Stomach smooth muscle (tissue), 2 donors: ENCODE measurements around the gene CTNNA2.

Experiments used
- H3K27ac ChIP-seq: one replicate; pipeline ENCODE4 v1.7.0; 2013; ENCODE audit warnings: mild to moderate bottlenecking, low read length, inconsistent platforms
- H3K27me3 ChIP-seq, 2 donors: one replicate each; pipeline ENCODE4 v1.7.0; 2013; ENCODE audit warnings: low read length in 2 of 2; ENCODE audit not compliant: insufficient read depth in 2 of 2, control insufficient read depth in 1 of 2
- H3K36me3 ChIP-seq, 2 donors: one replicate each; pipeline ENCODE4 v1.7.0; 2013; ENCODE audit warnings: low read length in 2 of 2; ENCODE audit not compliant: control insufficient read depth in 2 of 2, insufficient read depth in 2 of 2
- H3K4me1 ChIP-seq: one replicate; pipeline ENCODE4 v1.7.0; 2013; ENCODE audit warnings: low read length; ENCODE audit not compliant: control insufficient read depth, insufficient read depth
- H3K4me3 ChIP-seq, 2 donors: one replicate each; pipeline ENCODE4 v1.7.0; 2013; ENCODE audit warnings: low read length in 2 of 2
- H3K9ac ChIP-seq, 2 donors: one replicate each; pipeline ENCODE4 v1.7.0; 2013; ENCODE audit warnings: low read length in 2 of 2, mild to moderate bottlenecking in 1 of 2
- H3K9me3 ChIP-seq, 2 donors: one replicate each; pipeline ENCODE4 v1.7.0; 2013; ENCODE audit warnings: low read length in 2 of 2; ENCODE audit not compliant: control insufficient read depth in 2 of 2
- donor health status: healthy.
- donor health status: Pancreatic carcinoma.

The CTNNA2 gene

GRCh38 chr2:80303909-80304837 is 791.3 kb downstream of the CTNNA2 start, which contains the start of gene LRRTM1:
Gene LRRTM1, minus strand, starts transcription at chr2:80304752. Its CDS starts 933 bp downstream, at chr2:80303819.
- no peaks in the 10 kb centered on the region for H3K36me3 ChIP-seq
- no peak within 1 kb of the TSS for H3K27ac ChIP-seq
- peaks cover 17% of the 10 kb centered on the region for H3K4me1 ChIP-seq
- no peaks in the 10 kb centered on the region for H3K9me3 ChIP-seq
- no peak within 1 kb of the TSS for H3K9ac ChIP-seq
- peaks cover 12 to 27% of the 10 kb centered on the region in 2 donors for H3K27me3 ChIP-seq
- peak within 1 kb of the TSS; percentile 73 for H3K4me3 ChIP-seq

- Histone ChIP-seq H3K27me3 (peaks cover 0 to 2% of the 10 kb centered on the region in 2 donors), H3K9ac (no peak overlapping the region), H3K4me3 (no peak overlapping the region), H3K36me3 (no peaks in the 10 kb centered on the region), H3K27ac (no peak overlapping the region), H3K4me1 (no peaks in the 10 kb centered on the region), H3K9me3 (no peaks in the 10 kb centered on the region)
Observed at GRCh38 chr2:80311304-80311703, 798.5 kb downstream of the CTNNA2 start.

DNA sequence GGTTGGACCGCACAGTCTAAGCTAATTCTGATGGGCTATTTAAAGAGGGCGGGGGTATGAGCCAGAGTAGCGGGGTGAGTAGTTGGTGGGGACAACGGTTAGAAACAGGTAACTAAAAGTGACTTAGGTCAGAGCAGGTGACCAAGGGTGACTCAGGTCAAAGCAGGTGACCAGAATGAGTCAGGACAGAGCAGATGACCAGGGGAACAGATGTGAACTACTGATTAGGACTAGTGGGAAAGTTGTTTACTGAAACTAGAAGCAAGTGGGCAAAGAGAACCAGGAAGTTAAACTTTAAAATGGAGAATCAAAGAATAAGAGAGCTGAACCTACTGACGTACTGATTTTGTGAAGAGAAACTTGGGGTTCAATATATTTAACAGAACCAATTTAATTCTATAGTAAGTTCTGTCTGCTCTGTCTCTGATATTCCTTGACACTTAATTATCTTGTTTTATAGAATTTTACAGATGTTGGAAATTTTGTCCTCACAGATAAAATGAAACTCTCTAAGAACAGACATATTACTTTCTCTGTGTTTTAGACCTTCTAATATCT is 799.5 kb downstream of the CTNNA2 start:
- no peaks in the 10 kb centered on the region for H3K36me3 ChIP-seq
- no peak overlapping the region for H3K27ac ChIP-seq
- H3K4me3 ChIP-seq, result no peak overlapping the region
- no peaks in the 10 kb centered on the region for H3K27me3 ChIP-seq
- H3K4me1 ChIP-seq, result no peaks in the 10 kb centered on the region
- H3K9me3 ChIP-seq, result no peaks in the 10 kb centered on the region
- H3K9ac ChIP-seq, result no peak overlapping the region

DNA sequence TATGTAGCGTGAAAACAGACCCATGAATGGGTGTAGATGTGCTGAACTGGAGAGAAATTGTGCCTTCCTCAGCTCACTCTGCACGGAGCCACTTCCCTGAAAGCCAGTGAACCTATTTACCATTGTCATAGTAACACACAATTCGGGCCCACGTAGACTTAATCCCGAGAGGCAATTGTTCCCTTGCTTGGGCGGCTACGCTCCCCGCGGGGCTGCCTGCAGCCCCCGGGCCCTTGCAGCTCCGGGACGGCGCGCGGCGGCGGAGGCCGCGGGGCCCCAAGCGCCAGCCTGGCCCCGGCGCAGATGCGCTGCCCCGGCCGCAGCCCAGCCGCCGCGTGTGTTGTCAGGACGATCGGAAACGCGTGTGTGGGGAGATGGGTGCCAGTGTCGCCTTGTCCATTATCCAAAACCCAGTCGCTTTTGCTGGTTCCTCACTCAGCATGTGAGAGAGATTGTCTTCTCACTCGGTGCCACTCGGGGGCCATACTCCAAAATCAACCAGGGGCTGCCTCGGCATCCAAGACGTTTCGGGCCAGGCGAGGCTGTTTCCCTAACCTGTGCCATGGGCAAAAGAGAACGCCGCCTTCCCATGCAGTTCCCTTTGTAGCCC is 809.6 kb downstream of the CTNNA2 start:
- Histone ChIP-seq H3K36me3 (no peaks in the 10 kb centered on the region), H3K4me1 (no peaks in the 10 kb centered on the region), H3K27ac (no peak overlapping the region), H3K4me3 (no peak overlapping the region), H3K27me3 (peaks cover 0 to 3% of the 10 kb centered on the region in 2 donors), H3K9ac (no peak overlapping the region), H3K9me3 (no peaks in the 10 kb centered on the region)

DNA sequence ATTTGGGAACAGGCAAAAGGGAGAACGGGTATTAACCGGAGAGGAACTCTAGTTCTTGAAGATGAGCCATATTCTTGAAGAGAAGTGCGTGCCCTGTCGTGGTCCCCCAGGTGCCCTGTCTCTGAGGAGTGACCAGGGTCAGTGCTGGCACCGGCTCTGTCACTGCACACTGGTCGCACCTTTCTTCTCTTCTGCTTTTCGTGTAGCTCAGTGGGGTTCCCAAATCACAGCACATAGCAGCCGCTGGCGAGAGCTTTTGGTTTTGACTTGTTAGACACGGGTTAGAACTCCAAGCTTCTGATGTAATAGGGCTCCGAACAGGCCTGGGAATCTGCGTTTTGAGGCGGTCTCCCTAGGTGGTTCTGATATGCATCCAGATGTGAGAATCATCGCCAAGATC is 810.1 kb downstream of the CTNNA2 start:
- Histone ChIP-seq H3K9ac (no peak overlapping the region), H3K27ac (no peak overlapping the region), H3K4me1 (no peaks in the 10 kb centered on the region), H3K27me3 (peaks cover 0 to 3% of the 10 kb centered on the region in 2 donors), H3K9me3 (no peaks in the 10 kb centered on the region), H3K4me3 (no peak overlapping the region), H3K36me3 (no peaks in the 10 kb centered on the region)

DNA sequence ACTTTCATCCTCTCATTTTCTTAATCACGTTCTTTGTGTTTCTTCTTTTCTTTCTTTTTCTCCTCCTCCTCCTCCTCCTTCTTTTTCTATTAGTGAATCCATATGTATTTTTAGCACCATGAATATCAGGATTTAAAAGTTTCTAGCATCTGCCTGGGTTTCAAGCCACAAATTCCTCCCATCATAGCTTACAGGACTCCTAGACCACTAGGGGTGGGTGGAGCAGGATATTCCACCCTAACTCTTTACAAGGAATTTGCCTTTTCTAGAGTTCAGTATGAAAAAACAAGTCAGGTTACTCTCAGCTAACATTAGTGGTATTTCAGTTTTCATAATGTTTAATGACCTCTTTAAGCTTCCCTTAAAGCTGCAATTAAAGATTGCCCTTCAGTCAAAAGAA is 810.8 kb downstream of the CTNNA2 start:
- H3K9me3 ChIP-seq, result no peaks in the 10 kb centered on the region
- peaks cover 0 to 3% of the 10 kb centered on the region in 2 donors for H3K27me3 ChIP-seq
- no peak overlapping the region for H3K4me3 ChIP-seq
- H3K27ac ChIP-seq, result no peak overlapping the region
- no peak overlapping the region for H3K9ac ChIP-seq
- H3K36me3 ChIP-seq, result no peaks in the 10 kb centered on the region
- H3K4me1 ChIP-seq, result no peaks in the 10 kb centered on the region

- Histone ChIP-seq H3K9ac (no peak overlapping the region), H3K27me3 (peaks cover 0 to 3% of the 10 kb centered on the region in 2 donors), H3K27ac (no peak overlapping the region), H3K4me3 (no peak overlapping the region), H3K4me1 (no peaks in the 10 kb centered on the region), H3K9me3 (no peaks in the 10 kb centered on the region), H3K36me3 (no peaks in the 10 kb centered on the region)
Observed at GRCh38 chr2:80324525-80324924, 811.7 kb downstream of the CTNNA2 start.

DNA sequence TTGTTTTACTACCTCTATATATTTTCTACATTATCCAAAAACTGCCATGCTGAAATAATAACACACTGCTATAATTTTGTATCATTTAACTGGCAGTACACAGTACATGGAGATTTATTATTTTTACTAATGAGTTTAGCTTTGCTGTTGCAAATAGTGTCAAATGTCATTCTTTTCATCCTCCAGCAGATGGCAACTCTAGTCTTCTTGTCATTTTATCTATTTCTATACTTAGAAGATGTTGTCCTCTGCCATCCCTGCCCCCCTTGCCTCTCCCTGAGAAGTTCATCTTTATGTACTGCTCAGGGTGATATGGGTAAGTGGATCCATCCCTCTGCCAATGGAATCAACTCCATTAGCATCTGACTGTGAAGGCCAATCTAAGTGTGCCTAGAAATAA is 813.4 kb downstream of the CTNNA2 start:
- Histone ChIP-seq H3K4me1 (no peaks in the 10 kb centered on the region), H3K9me3 (no peaks in the 10 kb centered on the region), H3K9ac (no peak overlapping the region), H3K4me3 (no peak overlapping the region), H3K27me3 (peaks cover 0 to 3% of the 10 kb centered on the region in 2 donors), H3K27ac (no peak overlapping the region), H3K36me3 (no peaks in the 10 kb centered on the region)

GRCh38 chr2:80326861-80327260 is 814.0 kb downstream of the CTNNA2 start:
- peaks cover 0 to 3% of the 10 kb centered on the region in 2 donors for H3K27me3 ChIP-seq
- no peak overlapping the region for H3K27ac ChIP-seq
- H3K9me3 ChIP-seq, result no peaks in the 10 kb centered on the region
- H3K4me1 ChIP-seq, result no peaks in the 10 kb centered on the region
- H3K4me3 ChIP-seq, result no peak overlapping the region
- H3K36me3 ChIP-seq, result no peaks in the 10 kb centered on the region
- no peak overlapping the region for H3K9ac ChIP-seq

GRCh38 chr2:80328159-80328571 is 815.3 kb downstream of the CTNNA2 start:
- no peaks in the 10 kb centered on the region for H3K4me1 ChIP-seq
- no peak overlapping the region for H3K27ac ChIP-seq
- H3K4me3 ChIP-seq, result no peak overlapping the region
- no peaks in the 10 kb centered on the region for H3K27me3 ChIP-seq
- no peaks in the 10 kb centered on the region for H3K36me3 ChIP-seq
- no peak overlapping the region for H3K9ac ChIP-seq
- H3K9me3 ChIP-seq, result no peaks in the 10 kb centered on the region
